HCT116 (cell line): Measurements from ENCODE around the gene ADPRS. TPM values are rescaled to one million over a fixed set of nuclear protein-coding genes. Genes with fewer than 3 reads are reported as not detected.

Experiments used
- ATAC-seq: fragments of 200-7000 bp; cut with Tn5 transposase; 2 replicates; pipeline ENCODE4 v1.9.1; 2020; ENCODE audit warnings: mild to moderate bottlenecking, moderate library complexity
- BruUV-seq: library from RNA; stranded (reverse); fragments of 400-500 nt; replicated peaks from 2 replicates; lab custom pipeline; 2021; lab: Mats Ljungman, UMichigan
- CTCF ChIA-PET: fragments of 300-600 bp; sonication (Branson Sonifier 250); formaldehyde crosslinking; loops from one replicate; lab custom pipeline; 2021; ENCODE audit warnings: antibody characterized with exemption; lab: Charles Lee
- POLR2A ChIA-PET: fragments of 300-600, 350-600 bp; sonication (Branson Sonifier 250); formaldehyde crosslinking; loops from one replicate; lab custom pipeline; 2021; ENCODE audit warnings: antibody characterized with exemption; lab: Charles Lee
- RAD21 ChIA-PET, 2 experiments: fragments of 300-600 bp; sonication (Branson Sonifier 250); formaldehyde crosslinking; loops; one replicate each; lab custom pipeline; 2023; ENCODE audit warnings: low total read pairs in 2 of 2; ENCODE audit not compliant: uncharacterized antibody in 2 of 2, unreplicated experiment in 2 of 2, low non-redundant PET in 1 of 2; lab: Charles Lee
- DNase-seq: peaks from one replicate; pipeline ENCODE4 v3.0.0-alpha.2; 2010; ENCODE audit warnings: low read depth, low spot score
- H2AFZ ChIP-seq: fragments of 200-600 bp; shearing (Covaris generic), sonication (generic); 2 replicates; pipeline ENCODE4 v1.6.1; 2017; ENCODE audit warnings: low read depth, mixed run types, mixed read lengths, antibody characterized with exemption, low read length; ENCODE audit not compliant: poor library complexity, severe bottlenecking
- H3K27ac ChIP-seq: 2 replicates; pipeline ENCODE4 v1.5.1; 2012; ENCODE audit warnings: low read depth, low read length
- H3K27me3 ChIP-seq: fragments of 200-600 bp; sonication (generic); 2 replicates; pipeline ENCODE4 v1.6.1; 2016; ENCODE audit warnings: mixed run types, low read length, mixed read lengths; ENCODE audit not compliant: insufficient read depth
- H3K36me3 ChIP-seq, 2 experiments: fragments of 200-500 bp in 1 of 2; fragments of 200-600 bp in 1 of 2; sonication (Bioruptor generic) in 1 of 2; sonication (generic) in 1 of 2; 2 replicates each; pipeline versions ENCODE4 v1.5.1 to v1.6.1; 2014 to 2016; ENCODE audit warnings: low read length in 2 of 2, inconsistent platforms in 1 of 2, mixed read lengths in 1 of 2, mixed run types in 1 of 2; ENCODE audit not compliant: insufficient read depth in 2 of 2, control insufficient read depth in 1 of 2
- H3K4me1 ChIP-seq, 2 experiments: fragments of 200-600 bp in 1 of 2; sonication (generic) in 1 of 2; 2 replicates each; pipeline versions ENCODE4 v1.5.1 to v1.6.1; 2012 to 2017; ENCODE audit warnings: low read length in 2 of 2, inconsistent platforms in 1 of 2, mild to moderate bottlenecking in 1 of 2, mixed read lengths in 1 of 2, mixed run types in 1 of 2, moderate library complexity in 1 of 2; ENCODE audit not compliant: insufficient read depth in 2 of 2, control insufficient read depth in 1 of 2
- H3K4me2 ChIP-seq: fragments of 200-600 bp; sonication (generic); 2 replicates; pipeline ENCODE4 v1.6.1; 2017; ENCODE audit warnings: mixed run types, low read length, mixed read lengths
- H3K4me3 ChIP-seq, 2 experiments: fragments of 200-600 bp in 1 of 2; sonication (generic) in 1 of 2; replicated peaks in 1 of 2; 2 replicates each; pipeline ENCODE4 v1.5.1; 2011 to 2016; ENCODE audit warnings: low read length in 2 of 2, control low read depth in 1 of 2, low read depth in 1 of 2, mild to moderate bottlenecking in 1 of 2, mixed read lengths in 1 of 2, mixed run types in 1 of 2
- H3K79me2 ChIP-seq: fragments of 200-600 bp; sonication (generic); 2 replicates; pipeline ENCODE4 v1.6.1; 2017; ENCODE audit warnings: mild to moderate bottlenecking, mixed run types, low read length, moderate library complexity, mixed read lengths; ENCODE audit not compliant: insufficient read depth
- H3K9ac ChIP-seq: fragments of 200-600 bp; sonication (generic); 2 replicates; pipeline ENCODE4 v1.6.1; 2016; ENCODE audit warnings: low read length, mixed read lengths
- H3K9me2 ChIP-seq: fragments of 200-600 bp; sonication (generic), shearing (Covaris generic); 2 replicates; pipeline ENCODE4 v1.6.1; 2017; ENCODE audit warnings: mixed run types, mild to moderate bottlenecking, moderate library complexity; ENCODE audit not compliant: insufficient read depth
- H3K9me3 ChIP-seq, 2 experiments: fragments of 200-500 bp in 1 of 2; fragments of 200-600 bp in 1 of 2; sonication (Bioruptor generic) in 1 of 2; sonication (generic) in 1 of 2; 2 replicates each; pipeline ENCODE4 v1.6.1; 2014 to 2017; ENCODE audit warnings: low read length in 2 of 2, mixed read lengths in 2 of 2, inconsistent platforms in 1 of 2, low read depth in 1 of 2, mild to moderate bottlenecking in 1 of 2, mixed run types in 1 of 2, moderate library complexity in 1 of 2; ENCODE audit not compliant: control insufficient read depth in 1 of 2, insufficient read depth in 1 of 2
- H4K20me1 ChIP-seq: fragments of 200-600 bp; sonication (generic), shearing (Covaris generic); 2 replicates; pipeline ENCODE4 v1.6.1; 2017; ENCODE audit warnings: mixed run types, mild to moderate bottlenecking, moderate library complexity; ENCODE audit not compliant: insufficient read depth
- ATF3 ChIP-seq: IDR thresholded peaks from 2 replicates; pipeline ENCODE4 v1.6.1; 2012
- CBX3 ChIP-seq: IDR thresholded peaks from 2 replicates; pipeline ENCODE4 v1.6.1; 2012; ENCODE audit warnings: low read depth
- EZH2 ChIP-seq: fragments of 200-600 bp; sonication (generic); IDR thresholded peaks from 2 replicates; pipeline ENCODE4 v1.6.1; 2017; ENCODE audit warnings: antibody characterized with exemption, mixed run types
- EZH2phosphoT487 ChIP-seq: fragments of 200-600 bp; IDR thresholded peaks from 2 replicates; pipeline ENCODE4 v1.6.1; 2018; ENCODE audit warnings: antibody characterized with exemption, borderline replicate concordance
- FOSL1 ChIP-seq: IDR thresholded peaks from 2 replicates; pipeline ENCODE4 v1.6.1; 2012; ENCODE audit warnings: low read depth
- JUND ChIP-seq: IDR thresholded peaks from 2 replicates; pipeline ENCODE4 v1.6.1; 2012
- POLR2A ChIP-seq: IDR thresholded peaks from 2 replicates; pipeline ENCODE4 v1.7.0; 2011; ENCODE audit warnings: borderline replicate concordance; ENCODE audit not compliant: insufficient read depth, insufficient read length; ENCODE audit errors: extremely low read depth
- RAD21 ChIP-seq: IDR thresholded peaks from 2 replicates; pipeline ENCODE4 v1.6.1; 2012; ENCODE audit warnings: low read depth, mild to moderate bottlenecking
- REST ChIP-seq: IDR thresholded peaks from 2 replicates; pipeline ENCODE4 v1.6.1; 2012; ENCODE audit warnings: low read depth
- SIN3A ChIP-seq: IDR thresholded peaks from 2 replicates; pipeline ENCODE4 v1.6.1; 2012; ENCODE audit warnings: low read depth
- SP1 ChIP-seq: IDR thresholded peaks from 2 replicates; pipeline ENCODE4 v1.6.1; 2012; ENCODE audit warnings: low read depth
- SRF ChIP-seq: IDR thresholded peaks from 2 replicates; pipeline ENCODE4 v1.6.1; 2012; ENCODE audit warnings: low read depth
- TCF7L2 ChIP-seq: IDR thresholded peaks from 2 replicates; pipeline ENCODE4 v1.7.0; 2011; ENCODE audit warnings: borderline replicate concordance, inconsistent platforms; ENCODE audit not compliant: insufficient read depth, insufficient read length; ENCODE audit errors: extremely low read depth
- YY1 ChIP-seq: IDR thresholded peaks from 2 replicates; pipeline ENCODE4 v1.6.1; 2011; ENCODE audit warnings: low read length, low read depth, moderate library complexity, mild to moderate bottlenecking; ENCODE audit not compliant: insufficient replicate concordance; ENCODE audit errors: extremely low read depth
- ZBTB33 ChIP-seq: IDR thresholded peaks from 2 replicates; pipeline ENCODE4 v1.6.1; 2011; ENCODE audit warnings: mild to moderate bottlenecking, low read length, moderate library complexity; ENCODE audit not compliant: insufficient replicate concordance; ENCODE audit errors: extremely low read depth
- ZFX ChIP-seq: fragments of 450-650 bp; IDR thresholded peaks from 2 replicates; pipeline ENCODE4 v1.6.1; 2017
- ZNF274 ChIP-seq: fragments of 200-500 bp; sonication (Bioruptor generic); IDR thresholded peaks from 2 replicates; pipeline ENCODE4 v1.6.1; 2014; ENCODE audit warnings: mild to moderate bottlenecking, low read depth, low read length, inconsistent platforms
- intact Hi-C: fragments of 100-400 bp; cut with micrococcal nuclease; formaldehyde crosslinking; loops from 2 replicates; pipeline ENCODE4 v1.10.0; 2022
- total RNA-seq: library from RNA; stranded (reverse); gene quantifications from one replicate; pipeline ENCODE4 v1.2.1, GENCODE V29; 2021; ENCODE audit not compliant: unreplicated experiment
- TF ChIP-seq, protein P1 (sequence below): IDR thresholded peaks from 2 replicates; pipeline ENCODE4 v1.6.1; 2012
- TF ChIP-seq, protein P2 (sequence below), 3 experiments: fragments of 200-600 bp in 1 of 3; sonication (generic) in 1 of 3; IDR thresholded peaks in 2 of 3; conservative IDR thresholded peaks in 1 of 3; 2 replicates each; pipeline ENCODE4 v1.5.1; 2012 to 2017; ENCODE audit warnings: low read depth in 2 of 3, low read length in 2 of 3, antibody characterized with exemption in 1 of 3, borderline replicate concordance in 1 of 3, control low read depth in 1 of 3, mild to moderate bottlenecking in 1 of 3, mixed read lengths in 1 of 3, mixed run types in 1 of 3, moderate library complexity in 1 of 3; ENCODE audit not compliant: insufficient read depth in 1 of 3

ADPRS gene
- total RNA-seq, 1 experiment from 2014 or later: 28.2 TPM

DNA sequence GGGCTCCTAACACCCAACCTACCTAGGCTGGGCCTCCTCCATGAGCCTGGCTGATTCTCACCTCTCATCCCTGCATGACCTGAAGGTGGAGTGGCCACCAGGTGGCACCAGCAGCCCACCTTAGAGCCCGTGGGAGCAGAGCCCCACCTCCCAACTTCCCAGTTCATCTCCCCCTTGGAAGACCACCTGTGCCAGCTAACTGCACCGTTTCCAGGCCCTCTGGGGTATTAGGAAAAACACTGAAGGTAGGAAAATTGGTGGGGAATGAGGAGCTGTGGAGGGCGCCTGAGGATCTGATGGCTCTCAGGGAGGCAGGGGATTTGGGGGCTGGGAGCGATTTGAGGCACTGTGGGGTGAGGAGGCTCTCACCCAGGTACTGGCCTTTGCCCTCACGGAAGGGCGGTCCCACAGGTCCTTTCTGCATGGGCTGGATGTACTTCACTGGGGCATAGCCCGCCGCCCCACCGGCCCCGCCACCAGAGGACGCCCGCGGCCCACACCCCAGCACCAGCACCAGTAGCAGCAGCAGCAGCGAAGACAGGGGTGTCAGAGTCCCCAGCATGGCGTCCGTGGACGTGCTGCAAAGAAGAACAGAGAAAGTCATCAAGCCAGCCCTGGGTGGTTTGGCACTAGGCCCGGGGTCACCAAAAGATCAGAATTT, 11.1 kb downstream of the ADPRS start:
- Histone ChIP-seq H3K9me3 (no peaks in the 10 kb centered on the region), H3K4me3 (peak overlapping the region; percentile 11 to 26), H3K9ac (no peak overlapping the region), H2AFZ (peak overlapping the region; percentile 45), H3K27ac (no peak overlapping the region), H4K20me1 (no peaks in the 10 kb centered on the region), H3K79me2 (no peaks in the 10 kb centered on the region), H3K27me3 (no peaks in the 10 kb centered on the region), H3K4me2 (peak overlapping the region; percentile 68), H3K4me1 (peaks cover 0 to 22% of the 10 kb centered on the region in 2 experiments; a peak in 2 of 4 replicates), H3K9me2 (no peaks in the 10 kb centered on the region), H3K36me3 (0 out of 4 replicates have a peak, but pooled peaks cover 3% of the 10 kb centered on the region in 2 experiments)
- DNase-seq (peak; percentile 48), ATAC-seq (peak; percentile 90)
- intact Hi-C loops: loop anchor here (1.0 to 10.0 kb wide), 6 partner anchors 34 to 455 kb away; no protein-coding TSS in a partner anchor
- RAD21 ChIA-PET: interaction anchor here in 1 of 2 experiments (2.7 kb wide), 1 partner anchor 35 kb away, joined by 16 read pairs; no protein-coding TSS in a partner anchor
- POLR2A ChIA-PET: no interaction called here
- BruUV-seq: no TSS peak
- CTCF ChIA-PET: interaction anchor here (0.7 to 2.5 kb wide), 3 partner anchors 34 to 200 kb away, joined by 3 to 17 read pairs (median 4); no protein-coding TSS in a partner anchor
- no peak for TF ChIP-seq TCF7L2
- peak; percentile 93 for TF ChIP-seq RAD21
- TF ChIP-seq EZH2: no peak
- TF ChIP-seq EZH2phosphoT487: no peak
- TF ChIP-seq, protein P1, sequence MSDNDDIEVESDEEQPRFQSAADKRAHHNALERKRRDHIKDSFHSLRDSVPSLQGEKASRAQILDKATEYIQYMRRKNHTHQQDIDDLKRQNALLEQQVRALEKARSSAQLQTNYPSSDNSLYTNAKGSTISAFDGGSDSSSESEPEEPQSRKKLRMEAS: no peak
- no peak for TF ChIP-seq ZBTB33
- TF ChIP-seq ZFX: no peak
- TF ChIP-seq, protein P2, sequence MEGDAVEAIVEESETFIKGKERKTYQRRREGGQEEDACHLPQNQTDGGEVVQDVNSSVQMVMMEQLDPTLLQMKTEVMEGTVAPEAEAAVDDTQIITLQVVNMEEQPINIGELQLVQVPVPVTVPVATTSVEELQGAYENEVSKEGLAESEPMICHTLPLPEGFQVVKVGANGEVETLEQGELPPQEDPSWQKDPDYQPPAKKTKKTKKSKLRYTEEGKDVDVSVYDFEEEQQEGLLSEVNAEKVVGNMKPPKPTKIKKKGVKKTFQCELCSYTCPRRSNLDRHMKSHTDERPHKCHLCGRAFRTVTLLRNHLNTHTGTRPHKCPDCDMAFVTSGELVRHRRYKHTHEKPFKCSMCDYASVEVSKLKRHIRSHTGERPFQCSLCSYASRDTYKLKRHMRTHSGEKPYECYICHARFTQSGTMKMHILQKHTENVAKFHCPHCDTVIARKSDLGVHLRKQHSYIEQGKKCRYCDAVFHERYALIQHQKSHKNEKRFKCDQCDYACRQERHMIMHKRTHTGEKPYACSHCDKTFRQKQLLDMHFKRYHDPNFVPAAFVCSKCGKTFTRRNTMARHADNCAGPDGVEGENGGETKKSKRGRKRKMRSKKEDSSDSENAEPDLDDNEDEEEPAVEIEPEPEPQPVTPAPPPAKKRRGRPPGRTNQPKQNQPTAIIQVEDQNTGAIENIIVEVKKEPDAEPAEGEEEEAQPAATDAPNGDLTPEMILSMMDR (IDR thresholded peaks at IDR 0.05 in 2 of 3, conservative IDR thresholded peaks at IDR 0.05 in 1 of 3; ENCODE audit: borderline replicate concordance in 1 of 3, insufficient read depth in 1 of 3, low read depth in 2 of 3, low read length in 2 of 3): peak; percentile 81 to 87 (median 84)
- TF ChIP-seq ATF3: no peak
- no peak for TF ChIP-seq FOSL1
- no peak for TF ChIP-seq SP1
- no peak for TF ChIP-seq JUND
- no peak for TF ChIP-seq REST
- TF ChIP-seq POLR2A: no peak
- peak; percentile 83 for TF ChIP-seq YY1
- TF ChIP-seq CBX3: no peak
- no peak for TF ChIP-seq SIN3A
- TF ChIP-seq ZNF274: no peak
- TF ChIP-seq SRF: no peak
